ENCODE results near the gene NDUFAF4.

NDUFAF4 gene

DNA sequence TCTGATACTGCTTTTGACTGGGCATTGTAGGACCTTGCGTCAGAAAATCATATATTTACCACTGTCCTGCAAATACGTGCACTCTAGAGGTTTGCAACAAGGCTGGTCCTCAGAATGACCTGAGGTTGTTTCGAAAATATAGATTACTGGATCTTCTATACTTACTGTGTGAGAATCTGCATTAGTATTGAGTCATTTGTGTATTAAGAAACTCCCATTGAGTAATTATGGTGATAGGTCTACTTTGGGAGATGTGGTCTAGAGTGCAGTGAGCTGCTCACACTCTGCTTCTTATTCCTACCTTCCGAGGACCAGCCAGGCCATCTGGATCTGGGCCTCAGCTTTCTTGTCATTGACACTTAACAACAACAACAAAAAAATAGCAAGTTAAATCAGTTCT is 36.4 kb upstream of the NDUFAF4 start:
- POLR2A ChIA-PET = no interaction called here
- no peak for DNase-seq (ENCODE audit: extremely low spot score)
- CTCF ChIA-PET = no interaction called here
- no peak for TF ChIP-seq CTCF (IDR thresholded peaks at IDR 0.05; ENCODE audit: control extremely low read depth, extremely low read depth, low read depth, missing control alignments)

DNA sequence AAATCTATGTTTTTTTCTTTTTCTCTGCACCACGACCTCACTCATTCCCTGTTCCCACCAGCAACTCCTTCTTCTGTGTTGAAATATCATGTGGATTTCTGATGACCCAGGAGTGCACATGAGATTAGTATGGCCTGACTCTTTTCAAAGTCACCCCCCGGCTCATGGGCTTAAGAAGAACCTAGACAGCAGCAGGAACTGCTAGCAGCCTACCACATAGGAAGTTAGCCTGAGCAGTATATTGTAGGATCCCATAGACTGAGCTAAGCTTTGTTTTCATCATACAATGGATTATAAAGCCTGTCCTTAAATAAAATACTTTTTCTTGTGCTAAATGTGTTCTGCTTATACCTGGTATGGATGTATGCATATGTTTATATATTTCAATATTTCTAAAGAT is 33.5 kb upstream of the NDUFAF4 start:
- CTCF ChIA-PET = interaction anchor here (0.8 to 1.4 kb wide), 4 partner anchors 14 to 24 kb away, joined by 3 to 4 read pairs (median 3); no protein-coding TSS in a partner anchor
- no peak for TF ChIP-seq CTCF (IDR thresholded peaks at IDR 0.05; ENCODE audit: control extremely low read depth, extremely low read depth, low read depth, missing control alignments)
- POLR2A ChIA-PET = no interaction called here
- DNase-seq (ENCODE audit: extremely low spot score) = no peak

- DNase-seq (ENCODE audit: extremely low spot score) = no peak
- ChIA-PET POLR2A (no interaction called here), CTCF (no interaction called here)
- no peak for TF ChIP-seq CTCF (IDR thresholded peaks at IDR 0.05; ENCODE audit: control extremely low read depth, extremely low read depth, low read depth, missing control alignments)
Observed at GRCh38 chr6:96929741-96930140, 32.0 kb upstream of the NDUFAF4 start.

- no peak for TF ChIP-seq CTCF (IDR thresholded peaks at IDR 0.05; ENCODE audit: control extremely low read depth, extremely low read depth, low read depth, missing control alignments)
- DNase-seq (ENCODE audit: extremely low spot score) = no peak
- ChIA-PET POLR2A (no interaction called here), CTCF (interaction anchor here (1.0 to 2.4 kb wide), 2 partner anchors 13 to 21 kb away, joined by 3 to 8 read pairs; no protein-coding TSS in a partner anchor)
Observed at GRCh38 chr6:96927660-96928059, 30.0 kb upstream of the NDUFAF4 start.

GRCh38 chr6:96926425-96926824 is 28.7 kb upstream of the NDUFAF4 start:
- no peak for DNase-seq (ENCODE audit: extremely low spot score)
- TF ChIP-seq CTCF (IDR thresholded peaks at IDR 0.05; ENCODE audit: control extremely low read depth, extremely low read depth, low read depth, missing control alignments) = no peak
- ChIA-PET CTCF (no interaction called here), POLR2A (no interaction called here)

DNA sequence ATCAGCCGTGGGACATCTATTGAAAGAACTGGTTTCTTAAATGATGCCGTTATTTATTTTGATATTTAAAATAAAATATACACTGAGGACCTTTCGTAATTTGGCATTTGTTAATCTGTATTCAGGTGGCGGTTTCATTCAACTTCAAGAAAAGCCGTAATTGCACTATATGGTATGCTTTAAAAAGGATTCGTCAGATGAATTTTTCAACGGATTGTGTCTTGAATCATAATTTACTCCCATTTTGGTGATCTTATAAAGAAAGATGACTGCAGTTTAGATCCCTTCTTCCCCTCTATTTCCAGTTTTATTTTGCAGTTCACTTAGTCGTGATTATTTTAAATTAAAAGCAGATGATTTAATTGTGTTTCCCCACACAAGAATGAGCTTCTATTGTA is 27.6 kb upstream of the NDUFAF4 start:
- TF ChIP-seq CTCF (IDR thresholded peaks at IDR 0.05; ENCODE audit: control extremely low read depth, extremely low read depth, low read depth, missing control alignments) = no peak
- ChIA-PET CTCF (interaction anchor here (1.0 kb wide), 1 partner anchor 27 kb away, joined by 3 read pairs; no protein-coding TSS in a partner anchor), POLR2A (no interaction called here)
- DNase-seq (ENCODE audit: extremely low spot score) = no peak

All from GM10248 (cell line).